Stimulated activated naive CD4-positive, alpha-beta T cell (primary cell): ENCODE measurements around the gene ARID3C.

ENCODE experiments used
- DNase-seq, 6 experiments: peaks; one replicate each; lab custom pipeline; 2025; lab: John Stamatoyannopoulos, UW

The ARID3C gene

GRCh38 chr9:34627716-34628655 is 880 bp downstream of the ARID3C start:
- DNase-seq = peak in 1 of 6 experiments; percentile 20

GRCh38 chr9:34625186-34625486 is 3.7 kb downstream of the ARID3C start:
- no peak for DNase-seq

- DNase-seq = no peak
Observed at GRCh38 chr9:34624475-34625185, 4.2 kb downstream of the ARID3C start.

- DNase-seq = peak in 4 of 6 experiments; percentile 12 to 39 (median 18)
Observed at GRCh38 chr9:34623374-34624235, 5.3 kb downstream of the ARID3C start.

GRCh38 chr9:34620061-34620994 is 8.5 kb downstream of the ARID3C start, which contains the start of gene DCTN3:
DCTN3 (minus strand) TSS chr9:34620495; CDS start chr9:34620464, 31 bp downstream.
- DNase-seq = peak; percentile 76 to 92 (median 89)

GRCh38 chr9:34615132-34615531 is 13.7 kb downstream of the ARID3C start:
- no peak for DNase-seq

GRCh38 chr9:34612788-34613390 is 16.0 kb downstream of the ARID3C start:
- peak; percentile 27 to 74 (median 52) for DNase-seq

GRCh38 chr9:34611811-34612787 is 16.8 kb downstream of the ARID3C start, which contains the start of gene RPP25L:
RPP25L (minus strand) TSS chr9:34612097; CDS start chr9:34611296, 801 bp downstream.
- DNase-seq = peak; percentile 75 to 90 (median 82)

GRCh38 chr9:34611251-34611810 is 17.5 kb downstream of the ARID3C start:
- peak in 1 of 6 experiments; percentile 60 for DNase-seq

- DNase-seq = no peak
Observed at GRCh38 chr9:34610434-34611206, 18.2 kb downstream of the ARID3C start.

GRCh38 chr9:34607331-34607730 is 21.5 kb downstream of the ARID3C start:
- no peak for DNase-seq

GRCh38 chr9:34606905-34607304 is 22.0 kb downstream of the ARID3C start:
- no peak for DNase-seq

- no peak for DNase-seq
Observed at GRCh38 chr9:34606190-34606589, 22.7 kb downstream of the ARID3C start.

- peak; percentile 20 to 80 (median 70) for DNase-seq
Observed at GRCh38 chr9:34603610-34604231, 25.1 kb downstream of the ARID3C start.

- no peak for DNase-seq
Observed at GRCh38 chr9:34601937-34602573, 26.8 kb downstream of the ARID3C start.

GRCh38 chr9:34600908-34601307 is 28.0 kb downstream of the ARID3C start:
- no peak for DNase-seq

- DNase-seq = no peak
Observed at GRCh38 chr9:34599546-34599945, 29.3 kb downstream of the ARID3C start.
